ENCODE data around the gene KRTAP5-9.

- no peak for TF ChIP-seq CTCF (optimal IDR thresholded peaks at IDR 0.05 in 1 of 3, IDR thresholded peaks at IDR 0.05 in 1 of 3, conservative IDR thresholded peaks at IDR 0.05 in 1 of 3; ENCODE audit: extremely low read depth in 1 of 3, insufficient read depth in 2 of 3, low read length in 3 of 3)
- no peak for TF ChIP-seq EZH2 (IDR thresholded peaks at IDR 0.05; ENCODE audit: low read length)
Measured at GRCh38 chr11:71535825-71536224, 12.4 kb upstream of the KRTAP5-9 start.

All from keratinocyte (primary cell).